Glomerular endothelial cell (primary cell): Measurements from ENCODE around the gene SOX12. TPM values are rescaled to one million over a fixed set of nuclear protein-coding genes. Genes with fewer than 3 reads are reported as not detected.

Source experiments
- DNase-seq: peaks from one replicate; pipeline ENCODE4 v3.0.0-alpha.2; 2011; ENCODE audit warnings: low read depth, low spot score; ENCODE audit errors: extremely low read depth
- total RNA-seq: library from RNA; depleted of rRNA; stranded (reverse); fragments of >200 nt; gene quantifications from 2 replicates; pipeline ENCODE4 v1.2.3, GENCODE V29; 2015

The SOX12 gene
- total RNA-seq, 1 donor from 2014 or later: 18.7 TPM

DNA sequence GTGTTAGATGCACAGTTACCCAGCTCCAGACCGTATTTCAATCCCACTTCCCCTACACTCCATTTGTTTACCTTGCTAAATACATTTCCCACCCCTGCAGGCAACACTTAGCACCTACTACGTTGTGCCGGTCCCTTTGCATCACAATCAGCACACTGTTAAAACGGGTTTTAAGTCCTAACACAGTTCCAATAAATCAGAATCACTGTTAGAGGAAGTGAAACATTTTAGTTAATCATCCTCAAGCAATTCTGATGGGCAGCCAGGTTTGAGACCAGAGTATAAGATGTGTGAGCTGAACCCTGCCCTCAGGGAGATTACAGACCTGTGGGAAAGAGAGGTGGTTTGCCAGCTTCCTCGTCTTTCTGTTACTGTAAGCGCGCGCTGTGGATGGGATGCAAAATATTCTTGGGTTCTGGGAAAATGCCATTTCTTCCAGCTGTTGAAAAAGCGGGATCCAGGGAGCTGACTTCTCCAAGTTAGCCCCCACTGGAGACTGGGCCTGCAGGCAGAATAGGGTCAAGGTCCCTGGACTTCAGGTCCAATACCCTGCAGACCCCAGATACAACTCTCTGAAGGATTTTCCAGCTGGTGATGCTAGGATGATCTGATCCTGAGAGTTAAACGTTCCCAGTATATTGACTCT lies 24.9 kb upstream of the SOX12 start:
- no peak for DNase-seq

DNA sequence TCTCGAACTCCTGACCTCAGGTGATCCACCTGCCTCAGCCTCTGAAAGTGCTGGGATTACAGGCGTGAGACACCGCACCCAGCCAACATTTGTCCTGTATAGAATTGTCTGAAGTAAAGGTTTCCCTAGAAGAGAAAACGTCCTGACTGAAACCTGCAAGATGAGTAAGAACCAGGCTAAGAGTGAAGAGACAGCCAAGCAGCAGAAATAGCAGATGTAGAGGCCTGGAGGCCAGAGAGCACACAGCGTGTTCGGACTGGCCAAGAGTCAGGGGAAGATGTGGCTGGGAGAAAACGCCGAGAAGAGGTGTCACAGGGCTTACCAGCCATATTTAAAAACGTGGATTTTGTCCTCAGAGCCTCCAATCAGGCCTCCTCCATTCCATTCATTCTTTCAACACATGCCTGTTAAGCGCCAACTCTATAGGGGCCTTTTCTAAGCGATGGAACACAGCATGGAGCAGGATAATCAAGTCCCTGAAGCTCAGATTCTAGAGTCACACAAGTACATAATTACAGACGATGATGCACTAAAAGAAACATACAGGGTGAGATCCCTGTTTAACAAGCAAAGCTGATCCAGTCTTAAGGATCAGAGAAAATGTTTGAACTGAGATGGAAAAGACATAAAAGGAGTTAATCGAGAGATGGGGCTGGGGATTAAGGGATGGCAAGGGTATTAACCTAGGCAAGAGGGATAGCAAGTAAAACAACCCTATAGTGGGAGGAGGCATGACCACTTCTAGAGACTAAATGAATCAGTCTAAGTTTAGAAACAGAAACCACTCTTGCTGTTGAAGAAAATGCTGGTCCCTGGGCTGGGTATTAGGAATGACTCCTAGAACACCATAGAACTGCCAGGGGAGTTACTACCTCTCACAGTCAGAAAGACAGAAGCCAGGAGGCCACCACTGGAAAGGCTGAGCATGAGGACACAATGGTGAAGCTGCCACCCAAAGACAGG lies 23.2 kb upstream of the SOX12 start:
- no peak for DNase-seq

DNA sequence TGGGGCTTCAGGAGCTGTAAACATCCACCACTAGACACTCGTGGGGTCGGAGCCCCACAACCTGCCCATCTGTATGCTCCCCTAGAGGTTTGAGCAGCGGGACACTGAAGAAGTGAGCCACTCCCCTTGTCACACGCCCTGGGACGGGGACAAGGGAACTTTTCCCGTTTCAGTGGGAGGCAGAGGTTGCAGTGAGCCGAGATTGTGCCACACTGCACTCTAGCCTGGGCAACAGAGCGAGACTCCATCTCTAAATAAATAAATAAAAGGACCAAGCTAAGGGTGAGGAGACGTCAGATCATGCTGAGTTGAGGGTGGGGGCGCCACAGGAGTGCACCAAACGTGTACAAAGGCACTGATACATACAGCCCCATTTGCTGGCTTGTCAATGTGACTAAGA lies 19.6 kb upstream of the SOX12 start:
- no peak for DNase-seq

DNA sequence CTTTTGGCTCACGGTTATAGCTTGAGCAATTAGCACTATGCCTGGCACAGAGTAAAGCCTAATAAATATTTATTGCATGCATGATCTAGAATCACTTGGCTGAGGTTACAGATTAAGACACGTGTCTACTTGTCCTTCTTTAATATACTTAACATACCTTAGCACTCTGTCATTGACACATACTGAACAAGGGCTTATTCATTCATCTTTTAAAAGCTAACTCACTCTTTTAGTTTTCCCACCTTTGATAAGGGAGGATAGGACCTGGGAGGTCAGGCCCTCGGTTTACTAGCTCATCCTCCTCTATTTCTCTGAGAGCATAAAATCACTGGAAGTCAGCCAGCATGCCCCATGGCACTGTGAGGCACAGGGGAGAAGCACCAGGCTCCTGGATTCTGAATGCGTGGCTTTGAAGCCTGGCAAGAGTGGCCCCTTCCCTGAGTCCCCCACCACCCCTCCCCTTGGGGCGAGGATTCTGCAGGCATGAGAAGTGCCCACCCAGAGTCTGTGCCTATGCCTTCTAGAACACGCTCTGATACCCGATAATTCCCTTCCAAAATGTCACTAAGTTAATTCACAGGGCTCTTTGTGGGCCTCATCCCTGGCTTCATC lies 16.8 kb upstream of the SOX12 start:
- no peak for DNase-seq

DNA sequence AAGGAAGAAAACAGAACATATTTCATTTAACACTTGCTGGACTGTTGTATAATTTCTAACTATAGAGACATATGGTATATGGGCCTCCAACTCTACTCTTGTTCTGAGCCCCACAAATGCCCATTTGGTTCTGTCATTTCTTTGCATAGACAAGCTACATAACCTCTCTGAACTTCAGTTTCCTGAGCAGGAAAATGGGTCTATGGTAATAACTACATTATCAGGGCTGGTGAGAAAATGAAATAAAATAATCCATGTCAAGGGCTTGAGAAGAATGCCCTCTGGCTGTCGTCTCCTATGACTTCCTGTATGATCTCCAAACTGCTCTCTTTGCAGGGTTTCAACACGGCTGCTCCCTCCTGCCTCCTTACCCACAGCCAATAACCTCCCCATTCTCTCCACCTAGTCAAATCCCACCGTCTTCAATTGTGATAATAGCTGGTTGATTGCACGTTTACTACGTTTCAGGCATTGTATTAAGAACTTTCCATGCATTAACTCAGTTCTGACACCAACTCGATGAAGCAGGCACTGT lies 16.0 kb upstream of the SOX12 start:
- no peak for DNase-seq

DNA sequence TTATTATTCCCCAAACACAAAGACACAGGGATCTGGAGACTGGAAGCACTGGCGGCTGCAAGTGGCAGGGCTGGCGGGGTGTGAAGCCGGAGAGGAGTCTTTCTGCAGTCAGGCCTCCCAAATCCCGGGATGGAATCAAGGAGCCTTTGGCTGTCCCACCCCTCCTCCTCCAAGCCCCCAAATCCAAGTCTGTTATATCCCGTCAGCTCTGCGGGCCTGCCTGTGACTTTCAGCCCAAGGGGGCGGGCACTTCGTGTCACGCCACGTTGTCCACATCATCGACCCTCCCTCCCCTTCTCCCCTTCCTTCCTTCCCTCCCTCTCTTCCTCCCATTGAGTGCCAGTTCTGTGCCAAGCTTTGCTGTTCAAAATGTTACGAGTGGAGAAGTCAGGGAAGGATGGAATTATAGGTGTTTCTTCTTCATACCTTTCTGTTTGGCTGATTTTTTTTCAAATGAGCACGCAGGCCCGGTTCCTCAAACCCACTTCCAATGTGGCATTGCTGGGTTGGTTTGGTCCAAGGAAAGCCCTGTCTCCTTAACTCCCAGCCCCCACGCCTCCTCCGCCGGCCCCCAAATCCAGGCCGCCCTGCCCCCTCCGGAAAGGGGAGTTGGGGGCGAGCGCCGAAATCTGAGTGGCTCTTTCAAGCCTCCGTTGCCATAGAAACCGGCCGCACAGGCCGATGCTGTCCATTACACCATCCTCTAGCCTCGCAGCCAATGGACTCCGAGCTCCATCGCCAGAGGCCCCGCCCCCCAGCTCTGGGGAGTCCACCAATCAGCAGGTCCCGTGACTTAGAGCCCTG lies 15.3 kb upstream of the SOX12 start:
- no peak for DNase-seq

DNA sequence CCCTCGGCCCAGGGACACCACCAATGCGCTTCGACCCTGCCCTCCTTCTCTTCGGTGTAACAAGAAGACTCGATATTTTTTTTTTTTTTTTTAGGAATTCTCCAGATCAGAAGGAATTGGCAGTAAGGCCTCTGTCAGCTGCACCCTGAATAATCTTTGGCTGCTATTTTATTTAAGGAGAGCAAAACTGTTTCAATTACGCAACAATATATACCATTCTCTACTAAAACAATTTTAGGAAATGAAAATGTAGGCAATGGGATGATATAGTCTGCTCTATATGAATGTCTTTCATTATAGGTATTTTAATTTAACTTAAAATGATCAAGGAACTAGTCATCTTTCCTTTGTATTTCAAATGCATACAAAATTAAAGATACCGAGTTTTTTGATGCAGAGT lies 14.7 kb upstream of the SOX12 start:
- no peak for DNase-seq

DNA sequence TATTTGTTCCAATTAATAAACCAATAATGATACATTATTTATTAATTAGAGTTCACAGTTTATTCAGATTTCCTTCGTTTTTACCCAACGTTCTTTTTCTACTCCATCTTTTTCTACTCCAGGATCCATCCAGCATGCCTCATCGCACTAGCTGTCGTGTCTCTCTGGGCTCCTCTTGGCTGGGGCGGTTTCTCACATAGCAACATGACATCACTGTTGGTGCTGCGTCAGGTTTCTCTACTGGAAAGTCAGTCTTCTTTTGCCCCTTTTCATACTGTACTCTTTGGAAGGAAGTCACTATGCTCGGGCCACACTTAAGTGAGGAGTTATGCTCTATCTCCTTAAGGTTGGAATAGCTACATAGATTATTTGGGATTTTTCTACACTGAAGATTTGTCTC lies 13.7 kb upstream of the SOX12 start:
- DNase-seq: no peak

DNA sequence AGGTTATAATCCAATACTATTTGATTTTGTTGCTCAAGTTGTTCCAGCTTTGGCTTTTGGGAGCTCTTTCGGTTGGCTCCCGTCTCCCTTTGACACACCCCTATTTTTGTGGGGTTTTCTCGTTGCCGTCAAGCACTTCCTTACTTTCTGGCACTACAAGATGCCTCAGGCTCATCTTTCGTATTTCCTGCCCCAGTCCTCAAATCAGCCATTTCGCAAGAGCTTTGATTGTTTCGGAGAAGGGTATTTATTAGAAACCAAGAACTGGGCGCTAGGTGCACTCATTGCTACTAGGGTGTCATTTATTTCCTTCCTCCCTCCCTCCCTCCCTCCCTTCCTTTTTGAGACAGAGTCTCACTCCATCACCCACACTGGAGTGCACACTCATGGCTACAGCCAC lies 13.3 kb upstream of the SOX12 start:
- no peak for DNase-seq

DNA sequence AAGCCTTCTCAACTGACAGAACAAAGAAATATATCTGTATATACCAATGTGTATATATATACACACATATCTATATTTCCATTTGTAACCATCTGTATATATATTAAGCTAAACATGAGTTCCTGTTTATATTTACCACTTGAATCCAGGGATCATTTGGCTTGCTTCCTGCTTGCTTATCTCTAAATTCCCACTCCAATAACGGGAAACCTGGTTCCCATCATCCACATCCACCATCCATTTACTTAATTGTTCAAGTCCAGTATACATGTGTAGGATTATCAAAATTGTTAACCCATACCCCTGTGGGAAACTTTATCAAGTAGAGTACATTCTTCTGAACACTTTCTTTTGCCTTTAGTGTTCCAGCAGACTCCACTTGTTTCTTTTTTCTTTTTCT lies 12.5 kb upstream of the SOX12 start:
- no peak for DNase-seq

DNA sequence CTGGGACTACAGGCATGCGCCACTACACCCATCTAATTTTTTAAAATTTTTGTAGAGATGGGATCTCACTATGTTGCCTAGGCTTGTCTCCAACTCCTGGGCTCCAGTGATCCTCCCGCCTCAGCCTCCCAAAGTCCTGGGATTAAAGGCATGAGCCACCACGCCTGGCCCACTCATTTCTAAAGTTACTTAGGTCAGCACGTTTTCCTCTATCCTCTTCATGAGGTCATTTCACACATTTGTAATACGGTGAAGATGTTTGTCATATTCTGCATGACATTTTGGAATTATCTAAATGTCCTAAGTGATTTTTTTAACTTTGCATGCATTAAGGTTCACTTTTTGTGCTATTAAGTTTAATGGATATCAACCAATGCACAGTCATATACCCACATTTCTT lies 11.9 kb upstream of the SOX12 start:
- DNase-seq: no peak

DNA sequence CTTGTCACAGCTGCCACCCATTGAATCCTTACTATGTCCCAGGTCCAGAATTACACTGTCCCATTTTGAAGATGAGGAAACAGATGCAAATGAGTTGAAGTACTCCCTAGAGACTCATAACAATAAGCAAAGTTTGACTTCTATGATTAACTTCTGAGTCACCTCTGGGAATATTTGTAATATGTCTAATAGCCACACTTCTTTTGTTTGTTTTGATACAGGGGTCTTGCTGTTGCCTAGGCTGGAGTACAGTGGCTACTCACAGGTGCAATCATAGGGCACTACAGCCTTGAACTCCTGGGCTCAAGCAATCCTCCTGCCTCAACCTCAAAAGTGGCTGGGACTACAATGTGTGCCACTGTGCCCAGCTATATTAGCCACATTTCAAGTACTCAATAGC lies 11.4 kb upstream of the SOX12 start:
- no peak for DNase-seq

DNA sequence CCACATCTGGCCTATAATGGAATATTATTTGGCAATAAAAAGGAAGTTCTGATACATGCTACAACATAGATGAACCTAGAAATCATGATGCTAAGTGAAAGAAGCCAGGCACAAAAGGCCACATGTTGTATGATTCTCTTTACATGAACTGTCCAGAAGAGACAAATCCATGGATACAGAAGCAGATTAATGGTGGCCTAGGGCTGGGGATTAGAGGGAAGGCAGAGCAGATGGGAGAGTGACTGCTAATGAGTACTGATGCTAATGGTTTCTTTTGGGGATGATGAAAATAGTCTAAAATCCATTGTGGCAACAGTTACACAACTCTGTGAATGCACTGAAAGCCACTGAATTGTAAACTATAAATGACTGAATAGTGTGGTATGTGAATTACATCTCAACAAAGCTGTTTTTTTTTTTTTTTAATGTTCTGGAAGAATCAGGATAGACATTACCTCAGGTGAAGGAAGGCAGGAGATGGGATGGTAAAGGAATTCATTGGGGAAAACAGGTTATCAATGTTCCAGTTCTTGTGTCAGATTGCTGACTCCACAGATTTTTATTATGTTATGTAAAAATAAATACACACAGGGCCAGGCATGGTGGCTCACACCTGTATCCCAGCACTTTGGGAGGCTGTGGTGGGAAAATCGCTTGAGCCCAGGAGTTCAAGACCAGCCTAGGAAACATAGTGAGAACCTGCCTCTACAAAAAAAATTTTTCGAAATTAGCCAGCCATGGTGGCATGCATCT lies 8.9 kb upstream of the SOX12 start:
- no peak for DNase-seq

DNA sequence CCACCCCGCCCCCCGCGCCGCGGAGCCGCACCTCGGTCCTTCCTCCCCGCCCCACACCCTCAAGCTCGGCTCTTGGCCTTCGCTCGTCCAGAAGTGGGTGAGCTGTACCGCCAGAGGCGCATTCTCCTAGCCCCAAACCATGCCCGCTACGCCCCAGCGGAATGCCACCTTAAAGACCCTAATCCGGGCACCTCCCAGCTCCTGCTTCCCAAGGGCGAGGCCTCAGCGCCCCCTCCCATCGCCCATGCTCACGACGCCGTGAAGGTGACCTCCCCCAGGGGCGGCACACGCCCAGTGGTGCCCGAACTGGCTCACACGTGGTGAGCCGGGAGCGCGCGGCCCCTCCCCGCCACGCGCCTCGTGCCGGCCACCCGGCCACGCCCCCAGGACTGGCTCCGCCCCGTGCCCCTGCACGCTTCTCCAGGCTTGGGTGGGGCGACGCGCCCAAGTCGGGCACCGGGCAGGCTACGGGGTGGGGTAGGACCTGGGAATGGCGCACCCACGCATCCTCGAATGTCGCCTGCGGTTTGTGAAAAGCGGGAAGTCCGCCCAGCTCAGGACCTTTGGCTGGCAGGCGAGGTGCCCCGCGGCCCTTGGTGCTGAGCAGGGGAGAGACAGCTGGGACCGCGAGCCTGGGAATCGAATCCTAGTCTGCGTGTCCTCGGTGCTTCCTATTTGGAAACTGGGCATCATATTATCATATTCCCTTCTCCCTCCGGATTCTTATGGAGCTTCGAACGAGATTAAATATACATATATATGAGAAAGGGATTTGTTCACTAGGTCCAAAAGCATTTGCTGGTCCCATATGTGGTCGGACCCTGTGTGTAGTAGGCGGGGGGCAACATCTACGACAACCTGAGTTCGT lies 941 bp upstream of the SOX12 start:
- no peak for DNase-seq

DNA sequence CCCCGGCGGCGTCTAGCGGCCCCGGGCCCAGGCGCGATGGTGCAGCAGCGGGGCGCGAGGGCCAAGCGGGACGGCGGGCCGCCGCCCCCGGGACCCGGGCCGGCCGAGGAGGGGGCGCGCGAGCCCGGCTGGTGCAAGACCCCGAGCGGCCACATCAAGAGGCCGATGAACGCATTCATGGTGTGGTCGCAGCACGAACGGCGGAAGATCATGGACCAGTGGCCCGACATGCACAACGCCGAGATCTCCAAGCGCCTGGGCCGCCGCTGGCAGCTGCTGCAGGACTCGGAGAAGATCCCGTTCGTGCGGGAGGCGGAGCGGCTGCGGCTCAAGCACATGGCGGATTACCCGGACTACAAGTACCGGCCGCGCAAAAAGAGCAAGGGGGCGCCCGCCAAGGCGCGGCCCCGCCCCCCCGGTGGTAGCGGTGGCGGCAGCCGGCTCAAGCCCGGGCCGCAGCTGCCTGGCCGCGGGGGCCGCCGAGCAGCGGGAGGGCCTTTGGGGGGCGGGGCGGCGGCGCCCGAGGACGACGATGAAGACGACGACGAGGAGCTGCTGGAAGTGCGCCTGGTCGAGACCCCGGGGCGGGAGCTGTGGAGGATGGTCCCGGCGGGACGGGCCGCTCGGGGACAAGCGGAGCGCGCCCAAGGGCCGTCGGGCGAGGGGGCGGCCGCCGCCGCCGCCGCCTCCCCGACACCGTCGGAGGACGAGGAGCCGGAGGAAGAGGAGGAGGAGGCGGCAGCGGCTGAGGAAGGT lies 715 bp downstream of the SOX12 start:
- no peak for DNase-seq

DNA sequence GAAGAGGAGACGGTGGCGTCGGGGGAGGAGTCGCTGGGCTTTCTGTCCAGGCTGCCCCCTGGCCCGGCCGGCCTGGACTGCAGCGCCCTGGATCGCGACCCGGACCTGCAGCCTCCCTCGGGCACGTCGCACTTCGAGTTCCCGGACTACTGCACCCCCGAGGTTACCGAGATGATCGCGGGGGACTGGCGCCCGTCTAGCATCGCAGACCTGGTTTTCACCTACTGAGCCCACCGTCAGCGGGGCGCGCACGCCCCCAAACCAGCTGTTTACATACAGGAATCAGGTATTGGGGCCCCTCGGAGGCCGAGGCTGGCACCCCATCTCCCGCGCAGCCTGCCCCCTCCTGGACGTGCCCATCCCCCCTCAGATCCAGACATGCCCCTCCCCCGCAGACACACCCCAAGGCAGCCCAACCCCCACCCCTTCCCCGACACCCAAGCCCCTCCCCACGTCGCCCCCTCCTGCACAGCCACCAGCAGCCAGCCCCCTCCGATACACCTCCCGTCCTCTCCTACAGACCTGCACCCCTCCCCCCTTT lies 1.4 kb downstream of the SOX12 start:
- no peak for DNase-seq

DNA sequence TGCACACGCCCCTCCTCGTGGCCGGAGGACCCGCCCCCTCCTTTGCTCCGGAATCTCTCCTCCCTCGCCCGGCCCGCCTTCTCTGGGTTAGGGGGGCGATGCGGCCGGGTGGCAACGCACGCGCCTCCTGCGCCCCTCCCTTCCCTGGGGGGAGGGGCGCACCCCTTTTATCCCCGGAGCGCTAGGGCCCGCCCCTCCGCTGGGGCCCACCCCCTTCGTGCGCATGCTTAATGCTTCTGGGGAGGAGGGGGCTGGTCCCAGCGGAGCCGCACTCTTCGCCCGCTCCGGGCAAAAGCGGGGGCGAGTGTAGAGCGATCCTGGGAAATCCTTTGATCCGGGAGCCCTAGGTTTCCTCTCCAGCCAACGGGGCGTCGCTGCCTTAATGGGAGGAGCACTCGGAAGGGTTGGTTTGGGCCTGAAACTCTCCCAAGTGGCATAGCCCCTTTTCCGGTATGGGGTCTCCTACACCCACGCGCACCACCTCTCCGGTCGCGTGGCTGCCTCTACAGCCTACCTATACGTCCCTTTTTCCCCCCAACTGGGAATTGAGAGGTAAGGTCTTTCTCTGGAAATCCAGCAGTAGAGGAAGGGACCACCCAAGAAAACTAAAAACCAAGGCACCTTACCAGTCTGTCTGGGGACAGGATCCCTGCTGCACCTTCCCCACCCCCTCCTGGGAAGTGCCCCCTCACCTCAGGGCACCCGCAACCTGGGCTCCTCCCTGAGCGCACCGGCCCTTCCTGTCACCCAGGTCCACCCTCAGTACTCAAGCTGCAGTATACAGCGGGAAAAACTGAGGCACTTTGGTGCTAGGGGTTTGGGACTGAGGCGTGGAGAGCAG lies 2.1 kb downstream of the SOX12 start:
- no peak for DNase-seq
